Activated CD4-positive, CD25-positive, alpha-beta regulatory T cell treated with anti-CD3 and anti-CD28 coated beads, Interleukin-2, amount 50 U/mL, for 16 hours (primary cell): ENCODE results near the gene TNKS1BP1.
"Not testable (repeated sequence)": the region's sequence is repeated elsewhere in the genome, so short reads cannot be mapped to it uniquely, and the experiment has no call there.

ENCODE experiments used
- DNase-seq: peaks from one replicate; pipeline ENCODE4 v3.0.0-alpha.2; 2020; ENCODE audit warnings: low read depth, low spot score

Gene TNKS1BP1

DNA sequence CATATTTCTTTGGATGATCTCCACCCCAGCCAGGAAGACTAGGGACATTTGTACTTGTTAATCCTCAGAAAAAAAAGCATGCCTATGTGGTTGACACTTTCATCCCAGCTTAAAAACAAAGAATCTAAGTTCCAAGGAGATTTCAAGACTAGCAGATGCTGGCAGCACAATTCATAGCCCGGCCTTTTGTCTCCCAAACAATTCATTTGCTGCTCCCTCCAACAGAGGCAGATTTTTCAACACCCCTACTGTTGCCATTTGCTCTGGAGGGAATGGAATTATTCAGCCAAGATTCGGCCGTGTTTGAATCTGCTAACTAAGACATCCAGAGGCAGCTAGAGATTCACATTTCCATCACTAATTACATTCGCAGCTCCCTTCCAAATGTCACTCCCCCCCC is 28.7 kb upstream of the TNKS1BP1 start:
- no peak for DNase-seq

DNA sequence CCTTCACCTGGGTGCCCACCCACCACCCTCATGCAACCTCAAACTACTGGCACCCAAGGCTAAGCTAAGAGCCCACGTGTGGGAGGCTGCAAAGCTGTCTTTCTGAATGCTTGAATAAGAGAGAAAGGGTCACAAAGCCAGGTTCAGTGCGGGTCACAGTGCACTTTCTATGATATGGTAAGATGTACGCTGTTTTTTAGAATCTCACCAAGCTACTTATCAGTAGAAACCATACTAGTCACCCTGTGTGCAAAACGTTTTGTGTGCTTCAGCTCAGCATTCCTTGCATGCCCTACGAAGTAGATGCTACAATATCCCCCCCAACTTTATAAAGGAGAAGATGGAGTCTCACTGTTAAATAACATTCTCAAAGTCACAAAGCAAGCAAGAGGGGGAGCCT is 28.3 kb upstream of the TNKS1BP1 start:
- no peak for DNase-seq

DNA sequence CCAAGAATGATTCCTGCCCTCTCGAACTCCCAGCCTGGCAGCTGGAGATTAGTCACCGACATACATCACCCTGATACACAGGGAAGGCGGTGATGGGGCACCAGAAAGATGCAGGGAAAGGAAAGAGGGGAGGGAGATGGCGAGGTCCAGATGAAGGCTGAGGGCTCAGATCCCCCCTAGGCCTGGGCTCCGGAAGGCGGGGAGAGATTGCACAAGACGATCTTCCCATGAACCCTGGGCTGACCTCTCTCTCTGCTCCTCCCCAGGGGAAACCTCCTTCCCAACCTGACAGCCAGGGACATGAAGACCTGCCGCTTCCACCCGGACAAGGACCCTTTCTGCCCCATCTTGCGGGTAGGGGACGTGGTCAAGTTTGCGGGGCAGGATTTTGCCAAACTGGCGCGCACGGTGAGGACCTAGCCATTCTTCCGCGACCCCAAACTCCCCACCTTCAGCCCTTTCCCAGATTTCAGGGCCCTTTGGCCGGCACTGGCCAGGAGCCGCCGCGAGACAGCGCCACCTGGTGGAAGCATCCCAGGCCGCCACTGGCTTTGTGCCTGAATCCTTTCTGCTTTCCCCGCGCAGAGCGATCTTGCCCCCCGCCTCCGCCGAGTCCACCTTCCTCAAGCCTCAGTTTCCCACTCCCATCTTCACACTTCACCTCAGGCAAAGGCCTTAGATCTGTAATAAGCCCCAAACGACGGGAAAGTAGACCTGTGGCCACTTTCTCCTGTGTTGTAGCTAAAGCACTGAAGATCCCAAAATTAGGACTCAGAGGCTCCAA is 24.9 kb upstream of the TNKS1BP1 start:
- DNase-seq = peak; percentile 46

DNA sequence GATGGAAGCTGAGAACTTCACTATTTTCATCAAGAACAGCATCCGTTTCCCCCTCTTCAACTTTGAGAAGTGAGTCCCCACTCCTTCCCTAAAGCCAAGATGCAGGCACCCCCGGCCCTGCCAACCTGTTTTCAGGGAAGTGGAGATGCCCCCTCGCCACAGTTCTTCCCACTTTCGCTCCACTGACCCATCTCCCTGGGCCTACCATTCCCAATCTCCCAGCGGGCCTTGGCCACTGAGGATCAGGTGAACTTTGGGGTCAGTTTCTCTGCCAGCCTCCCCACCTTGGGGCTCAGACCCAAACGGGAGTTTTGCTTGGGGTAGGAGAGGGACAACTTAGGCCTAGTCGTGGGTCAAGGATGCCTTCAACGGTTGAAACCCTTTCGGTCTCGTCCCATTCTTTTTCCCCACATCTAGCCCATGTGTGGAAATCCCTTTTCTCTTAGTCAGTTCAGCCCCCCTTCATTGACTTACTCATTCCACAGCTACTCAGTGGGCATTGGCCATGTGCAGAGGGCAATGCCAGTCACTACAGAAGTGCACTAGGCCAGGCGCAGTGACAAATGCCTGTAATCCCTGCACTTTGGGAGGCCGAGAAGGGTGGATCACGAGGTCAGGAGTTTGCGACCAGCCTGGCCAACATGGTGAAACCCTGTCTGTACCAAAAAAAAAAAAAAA is 24.0 kb upstream of the TNKS1BP1 start:
- no peak for DNase-seq

DNA sequence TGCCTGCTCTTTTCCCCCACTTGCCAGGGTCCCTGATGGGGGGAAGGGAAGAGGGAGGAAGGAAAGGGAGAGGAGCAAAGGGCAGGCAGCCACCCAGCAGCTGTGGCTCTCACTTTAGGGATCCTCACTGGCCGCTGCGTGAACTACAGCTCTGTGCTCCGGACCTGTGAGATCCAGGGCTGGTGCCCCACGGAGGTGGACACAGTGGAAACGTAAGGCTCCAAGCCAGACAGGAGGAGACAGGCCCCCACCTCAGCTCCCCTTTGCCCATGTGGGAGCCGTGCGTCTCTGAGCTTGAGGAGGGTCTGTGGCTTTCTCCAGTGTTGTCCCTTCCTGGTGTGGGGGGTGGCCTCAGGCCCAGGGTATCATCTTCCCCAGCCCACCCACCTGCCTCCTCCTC is 23.3 kb upstream of the TNKS1BP1 start:
- DNase-seq = no peak

DNA sequence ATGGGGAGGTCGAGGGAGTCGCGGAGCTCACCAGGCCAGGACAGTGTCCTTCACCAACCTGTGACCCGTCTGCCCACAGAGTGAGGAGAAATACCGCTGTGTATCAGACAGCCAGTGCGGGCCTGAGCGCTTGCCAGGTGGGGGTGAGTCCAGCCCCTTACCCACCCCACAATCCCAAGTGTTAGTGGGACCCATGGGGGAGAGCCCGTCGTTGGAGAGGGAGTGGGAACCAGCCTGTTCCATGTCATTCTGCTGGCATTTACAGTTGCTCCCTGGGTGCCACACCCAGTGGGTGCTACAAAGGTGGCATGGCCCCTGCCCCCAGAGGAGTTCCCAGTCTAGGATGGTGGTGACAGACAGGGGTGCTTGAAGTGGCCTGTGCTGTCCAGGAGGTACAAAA is 22.6 kb upstream of the TNKS1BP1 start:
- no peak for DNase-seq

DNA sequence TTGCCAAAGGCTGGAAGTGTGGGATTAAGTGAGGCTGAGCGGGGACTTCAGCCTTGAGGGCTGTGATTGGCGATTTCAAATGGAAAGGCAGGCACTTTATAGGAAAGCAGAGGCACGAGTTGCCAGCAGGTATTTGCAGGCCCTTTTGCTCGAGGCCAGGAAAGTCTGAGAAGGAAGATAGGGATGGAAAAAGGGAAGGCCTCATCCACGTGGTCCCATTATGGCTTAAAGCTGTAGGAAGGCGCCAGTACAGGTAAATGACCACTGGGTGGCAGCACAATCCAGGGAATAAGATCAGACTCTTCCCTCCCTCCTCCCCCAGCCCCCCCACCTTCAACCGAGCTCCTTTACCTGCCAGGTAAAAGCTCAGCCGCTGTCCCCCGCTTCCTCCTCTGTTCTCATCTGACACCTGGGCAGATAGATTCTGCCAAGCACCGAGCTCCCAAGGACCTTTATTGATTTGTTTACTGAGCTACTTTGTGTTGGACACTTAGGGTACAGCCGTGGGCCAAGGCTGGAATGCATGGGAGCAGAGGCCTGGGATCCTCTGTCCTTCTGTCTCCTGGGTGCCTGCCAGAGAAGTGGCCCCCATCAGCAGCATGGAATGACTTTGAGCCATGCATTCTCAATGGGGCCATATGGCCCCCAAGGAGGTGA is 20.9 kb upstream of the TNKS1BP1 start:
- peak; percentile 45 for DNase-seq

DNA sequence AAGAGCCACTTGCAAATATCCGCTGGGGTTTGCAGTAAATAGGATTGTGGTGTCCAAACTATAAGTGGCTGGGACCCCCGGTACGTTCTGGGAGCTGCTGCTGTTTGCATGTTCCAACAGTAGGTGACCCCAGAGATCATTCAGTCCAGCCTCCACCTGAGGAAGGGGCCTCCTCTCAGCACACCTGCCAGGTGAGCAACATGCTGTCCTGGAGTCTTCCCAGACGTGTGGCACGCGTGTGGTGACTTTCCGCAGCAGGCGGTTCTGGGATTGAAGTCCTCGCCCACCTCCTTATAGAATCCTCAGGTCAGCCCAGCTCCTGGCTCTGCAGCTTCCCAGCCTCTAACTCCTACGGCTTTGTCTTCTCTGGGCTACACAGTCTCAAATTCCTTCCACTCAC is 20.1 kb upstream of the TNKS1BP1 start:
- no peak for DNase-seq

DNA sequence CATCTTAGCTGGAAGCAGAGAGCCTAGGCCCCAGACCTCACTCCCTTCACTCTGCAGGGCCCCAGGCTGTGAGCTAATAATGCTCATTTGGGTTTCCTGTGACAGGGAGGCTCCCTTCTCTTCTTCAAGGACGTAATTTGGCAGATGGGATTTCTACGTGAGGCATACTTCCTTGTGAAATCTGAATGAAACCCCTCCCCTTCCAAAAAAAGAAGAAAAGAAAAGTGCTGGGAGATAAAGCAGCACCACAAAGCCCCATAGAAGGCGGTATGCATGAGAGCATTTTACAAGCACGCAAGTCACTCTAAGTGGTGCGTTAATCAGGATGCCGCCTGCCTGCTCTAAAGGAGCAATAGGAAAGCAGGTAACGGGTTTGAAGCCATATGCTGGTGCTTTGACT is 19.1 kb upstream of the TNKS1BP1 start:
- no peak for DNase-seq

DNA sequence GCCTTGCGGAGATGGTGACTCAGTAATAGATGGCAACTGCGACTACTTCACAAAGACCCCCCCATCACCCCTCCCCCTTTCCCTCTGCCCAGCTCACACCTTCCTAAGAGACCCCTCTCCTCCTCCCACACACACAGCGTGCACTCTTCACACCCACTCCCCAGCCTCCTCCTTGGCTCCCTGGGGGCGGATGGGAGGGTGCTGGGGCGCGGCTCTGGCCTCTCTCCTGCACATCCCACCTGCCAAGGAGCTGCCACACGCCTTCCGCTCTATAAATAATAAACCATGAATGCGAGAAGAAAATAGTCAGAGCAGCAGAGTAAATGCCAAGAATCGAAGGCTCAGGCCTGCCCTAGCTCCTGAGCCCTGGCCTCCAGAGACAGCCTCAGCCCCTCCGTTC is 17.9 kb upstream of the TNKS1BP1 start:
- DNase-seq = no peak

DNA sequence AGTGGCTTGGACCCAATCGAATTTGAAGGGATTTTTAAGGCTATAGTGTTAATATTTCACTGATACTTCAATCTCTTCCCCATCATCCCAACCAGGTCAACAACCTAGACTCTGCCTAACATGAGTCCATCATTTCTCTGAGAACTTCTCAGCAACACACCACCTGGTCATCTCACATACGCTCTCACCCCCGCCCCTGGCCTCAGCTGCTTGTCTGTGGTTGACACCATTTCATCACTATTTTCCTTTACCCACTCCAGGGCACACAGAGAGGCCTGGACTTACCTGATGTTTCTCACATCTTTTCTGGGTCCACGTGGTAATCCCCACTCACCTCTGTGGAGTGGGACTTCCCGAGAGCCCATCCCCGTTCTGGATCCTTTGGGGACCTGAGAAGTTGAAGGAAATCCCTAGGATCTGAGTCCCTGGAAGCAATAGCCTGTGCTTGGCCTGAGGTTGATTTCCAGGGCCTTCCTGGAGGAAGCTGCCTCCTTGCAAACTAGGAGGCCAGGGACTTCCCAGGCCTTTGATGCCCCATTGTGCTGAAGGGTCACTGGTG is 16.6 kb upstream of the TNKS1BP1 start:
- DNase-seq = no peak

DNA sequence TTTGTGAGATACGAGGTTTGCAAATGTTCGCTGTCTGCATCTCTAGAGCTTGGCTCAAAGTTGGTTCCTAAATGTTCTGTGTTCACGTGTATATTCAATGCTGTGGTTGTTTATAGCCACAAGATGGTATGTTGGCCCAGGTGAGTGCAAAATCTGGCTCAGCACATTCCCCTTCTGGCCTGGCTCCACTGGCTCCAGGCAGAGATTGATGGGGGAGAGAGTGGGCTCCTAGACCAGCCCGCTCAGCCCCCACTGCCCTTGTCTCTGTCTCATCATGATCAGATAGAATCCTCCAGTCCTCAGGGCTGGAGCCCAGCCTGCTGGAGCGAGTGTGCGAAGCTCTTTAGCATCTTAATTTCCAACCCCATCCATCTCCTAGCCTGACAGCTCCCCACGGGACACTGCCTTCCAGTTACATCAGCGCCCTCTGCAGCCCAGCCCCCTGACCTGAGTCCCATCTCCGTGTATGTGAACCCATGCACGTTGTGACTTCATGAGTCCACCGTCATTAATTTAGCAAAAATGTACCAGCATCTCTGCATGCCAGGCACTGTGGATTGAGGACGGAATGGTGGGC is 15.4 kb upstream of the TNKS1BP1 start:
- no peak for DNase-seq

DNA sequence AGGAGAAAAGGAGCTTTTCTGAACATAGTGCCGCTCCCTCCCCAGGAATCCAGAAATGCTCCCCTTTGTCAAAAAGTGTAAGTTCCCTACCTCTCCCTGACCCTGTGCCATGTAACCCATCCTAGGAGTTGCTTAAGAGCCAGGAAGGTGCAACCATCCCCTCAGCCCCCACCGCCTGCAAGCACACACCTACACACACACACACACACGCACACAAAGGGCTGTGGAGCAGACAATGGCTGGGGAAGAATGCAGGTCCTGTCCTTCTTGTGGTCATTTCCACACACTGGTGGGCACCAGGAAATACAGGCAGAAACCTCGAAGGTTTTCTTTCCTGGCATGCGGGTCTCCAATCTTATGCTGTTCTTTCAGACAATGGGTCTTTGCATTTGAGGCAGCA is 14.6 kb upstream of the TNKS1BP1 start:
- no peak for DNase-seq

DNA sequence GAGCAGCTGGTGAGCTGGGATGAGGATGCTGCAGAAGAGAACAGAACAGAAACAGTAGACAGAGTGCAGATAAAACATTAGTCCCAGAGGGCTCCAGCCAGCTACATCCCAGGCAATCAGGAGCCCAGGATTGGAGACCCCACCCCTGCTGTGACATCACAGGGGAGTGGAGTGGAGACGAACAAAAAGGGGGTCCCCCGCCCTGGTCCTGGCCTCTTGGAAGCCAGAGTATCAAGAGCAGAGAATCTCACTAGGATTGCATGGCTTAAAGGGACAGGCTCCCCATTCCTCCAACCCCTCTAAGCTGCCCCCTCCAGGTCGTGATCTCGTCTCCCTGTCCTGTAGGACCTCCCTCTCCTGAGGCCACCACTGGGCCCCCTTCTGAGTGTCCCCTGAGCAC is 13.4 kb upstream of the TNKS1BP1 start, which contains the start of gene P2RX3:
TSS of gene P2RX3 (plus strand) at position 211 of the 400 bp plus-strand sequence. CDS start 199 bp downstream, outside the sequence.
- DNase-seq = no peak

DNA sequence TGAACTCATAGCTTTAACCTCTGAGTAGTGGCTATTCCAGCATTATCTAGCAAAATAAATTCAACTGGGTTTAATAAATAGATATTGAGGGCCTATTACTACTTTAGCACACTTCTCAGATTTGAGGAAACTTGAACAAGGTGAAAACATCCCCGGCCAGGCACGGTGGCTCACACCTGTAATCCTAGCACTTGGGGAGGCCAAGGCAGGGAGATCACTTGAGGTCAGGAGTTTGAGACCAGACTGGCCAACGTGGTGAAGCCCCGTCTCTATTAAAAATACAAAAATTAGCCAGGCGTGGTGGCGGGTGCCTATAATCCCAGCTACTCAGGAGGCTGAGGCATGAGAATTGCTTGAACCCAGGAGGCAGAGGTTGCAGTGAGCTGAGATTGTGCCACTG is 12.1 kb upstream of the TNKS1BP1 start:
- not testable (repeated sequence) for DNase-seq

DNA sequence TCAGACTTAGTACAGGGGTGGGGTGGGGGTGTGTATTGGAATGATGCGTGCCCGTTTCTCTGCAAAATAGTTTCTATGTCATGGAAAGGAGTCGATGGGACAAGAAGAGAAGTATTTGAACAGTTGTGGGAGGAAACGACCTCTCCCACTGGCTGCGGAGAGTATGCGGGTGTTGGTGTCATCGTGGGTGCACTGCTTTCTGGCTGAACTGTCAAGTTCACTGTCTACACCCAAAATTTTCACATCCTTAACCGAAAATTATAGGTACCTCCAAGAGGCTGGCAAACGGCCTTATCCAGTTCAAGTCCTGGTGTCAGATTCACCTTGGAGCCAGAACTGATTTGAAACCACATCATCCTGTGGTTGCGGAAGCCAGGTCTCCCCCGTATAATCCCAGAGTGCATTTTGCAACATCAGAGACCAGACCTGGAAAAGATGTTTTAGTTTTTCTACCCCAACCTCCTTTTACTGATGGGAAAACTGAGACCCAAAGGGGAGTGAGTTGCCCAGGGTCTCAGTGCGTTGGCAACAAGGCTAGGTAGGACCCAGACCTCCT is 11.4 kb upstream of the TNKS1BP1 start:
- no peak for DNase-seq

DNA sequence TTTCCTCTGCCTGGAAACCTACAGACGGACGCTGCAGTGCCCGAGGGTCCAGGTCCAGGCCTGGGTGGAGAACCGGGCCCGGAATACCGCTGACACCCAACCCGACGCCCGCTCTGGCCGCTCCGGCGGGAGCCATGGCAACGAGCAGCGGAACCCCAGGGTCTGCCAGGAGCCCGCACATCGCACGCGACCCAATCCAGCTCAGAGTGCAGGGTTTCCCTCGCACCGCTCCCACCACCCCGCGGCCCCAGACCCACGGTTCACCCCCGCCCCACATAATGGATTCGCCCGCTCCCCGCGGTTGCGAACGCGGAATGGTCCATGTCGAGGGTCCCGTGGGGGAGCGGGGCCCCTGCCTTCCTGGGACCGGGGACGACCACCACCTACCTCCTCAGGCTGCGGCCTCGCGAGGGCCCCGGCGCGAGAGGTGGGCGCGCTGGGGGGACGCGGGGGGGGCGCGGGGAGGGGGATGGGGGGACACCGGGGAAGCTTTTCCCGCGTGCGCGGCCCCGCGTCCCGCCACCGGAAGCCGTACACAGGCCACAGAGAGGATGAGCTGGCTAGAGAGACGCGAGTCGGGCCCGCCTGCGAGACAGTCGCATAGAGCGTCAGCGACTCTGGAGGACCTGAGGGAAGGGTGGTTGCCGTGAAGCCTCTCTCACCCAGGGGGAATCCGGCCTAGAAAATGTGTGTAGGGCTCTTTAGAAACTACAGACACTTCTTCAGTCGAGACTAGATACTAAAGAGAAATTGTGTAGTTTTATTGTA is 10.8 kb upstream of the TNKS1BP1 start, which contains the start of gene SSRP1:
TSS of gene SSRP1 (minus strand) at position 550 of the 768 bp plus-strand sequence. CDS start 771 bp downstream, outside the sequence.
- DNase-seq = peak; percentile 75

DNA sequence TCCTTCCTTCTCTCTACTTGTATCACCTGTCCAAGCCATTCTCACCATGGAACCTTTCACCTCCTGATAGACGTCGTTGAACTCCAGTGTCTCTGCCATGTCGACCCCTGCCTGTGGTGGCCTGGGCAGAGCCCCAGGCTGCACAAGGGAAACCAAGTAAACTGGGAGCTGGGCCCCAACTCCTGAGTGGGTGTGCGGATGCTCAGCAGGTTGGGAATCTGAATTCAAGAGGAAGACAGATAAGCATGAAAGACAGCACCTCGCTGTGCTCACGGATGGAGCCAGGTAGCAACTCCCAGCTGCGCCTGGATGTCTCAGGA is 10.2 kb upstream of the TNKS1BP1 start:
- no peak for DNase-seq

DNA sequence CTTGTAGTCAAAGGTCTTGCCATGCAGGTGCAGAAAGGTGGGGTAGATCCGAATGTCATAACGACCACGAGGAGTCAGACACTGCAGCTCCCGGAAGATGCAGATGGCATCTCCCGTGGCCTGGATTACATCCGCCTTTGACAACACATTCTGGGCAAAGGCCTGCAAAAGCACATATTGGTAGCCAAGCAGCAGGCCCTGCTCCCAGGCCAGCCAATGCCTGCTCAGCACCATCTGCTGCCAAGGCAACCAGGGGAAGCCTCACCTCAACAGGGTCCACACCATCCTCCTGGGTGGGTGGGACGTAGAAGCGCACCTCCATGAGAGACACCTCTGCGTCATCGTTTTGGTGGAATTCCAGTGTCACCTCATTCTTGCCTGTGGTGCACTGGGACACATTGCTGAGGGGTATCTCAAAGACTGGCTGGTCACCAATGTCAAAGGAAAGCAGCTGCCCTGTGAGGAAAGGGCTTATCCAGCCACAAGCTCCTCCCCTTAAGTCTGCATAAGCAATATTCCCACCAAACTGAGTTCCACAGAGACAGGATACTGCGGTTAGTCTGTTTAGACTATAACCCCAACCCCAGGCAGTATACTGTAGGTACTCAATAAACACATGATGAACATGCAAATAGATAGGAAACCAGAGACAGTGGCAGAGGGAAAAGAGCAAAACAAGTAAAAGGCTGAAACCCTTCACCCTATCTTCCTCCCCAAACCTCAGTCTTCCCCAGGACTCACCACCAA is 8.1 kb upstream of the TNKS1BP1 start:
- no peak for DNase-seq

DNA sequence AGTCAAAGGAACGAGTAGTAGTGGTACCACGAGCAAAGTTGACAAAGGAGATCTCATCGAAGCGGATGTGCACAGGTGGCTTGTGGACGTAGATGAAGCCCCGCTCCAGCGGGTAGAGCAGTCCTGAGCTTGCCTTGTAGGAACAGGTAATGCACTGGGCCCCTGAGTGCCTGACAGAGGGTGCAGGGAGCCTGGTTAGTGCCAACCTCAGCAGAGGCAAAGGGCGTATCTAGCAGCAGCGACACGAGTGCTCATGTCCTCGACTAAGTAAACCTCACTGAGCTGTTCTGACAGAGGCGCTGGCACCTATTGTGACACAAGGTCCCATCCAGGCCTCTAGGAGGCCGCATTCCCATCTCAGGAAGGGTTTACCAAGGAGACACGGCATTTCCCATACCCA is 7.0 kb upstream of the TNKS1BP1 start:
- no peak for DNase-seq
